Measurements from ENCODE around the gene GRIK5.

Gene GRIK5

GRCh38 chr19:41997121-41997850 is 72.7 kb downstream of the GRIK5 start (continued):
- TF ChIP-seq KLF9 (tag by site-specific recombination; IDR thresholded peaks at IDR 0.05; ENCODE audit: low read depth) (peak; percentile 38; the same call in 1 of the 2 replicates), ZNF571 (tag by site-specific recombination; IDR thresholded peaks at IDR 0.05) (no peak), HOXC10 (CRISPR knock-in tag; IDR thresholded peaks at IDR 0.05) (no peak), REPIN1 (tag by site-specific recombination; IDR thresholded peaks at IDR 0.05; ENCODE audit: low read depth) (no peak), ZNF335 (tag by site-specific recombination; conservative IDR thresholded peaks at IDR 0.05) (peak; percentile 64), SP7 (tag by site-specific recombination; IDR thresholded peaks at IDR 0.05) (peak; percentile 53), ZNF391 (tag by site-specific recombination; IDR thresholded peaks at IDR 0.05; ENCODE audit: borderline replicate concordance, low read depth) (peak; percentile 19; the same call in 1 of the 2 replicates), ZSCAN5A (tag by site-specific recombination; IDR thresholded peaks at IDR 0.05) (no peak), ZNF747 (tag by site-specific recombination; IDR thresholded peaks at IDR 0.05) (no peak), SP2 (tag by site-specific recombination; IDR thresholded peaks at IDR 0.05) (peak; percentile 55), PATZ1 (tag by site-specific recombination; IDR thresholded peaks at IDR 0.05) (peak; percentile 60), ZBTB20 (tag by site-specific recombination; IDR thresholded peaks at IDR 0.05) (peak; percentile 69), PRDM4 (tag by site-specific recombination; IDR thresholded peaks at IDR 0.05) (0 out of 2 replicates have a peak, but pooled peaks have one; percentile 8), BCL11A (tag by site-specific recombination; IDR thresholded peaks at IDR 0.05; ENCODE audit: low read depth) (no peak), ZNF366 (tag by site-specific recombination; conservative IDR thresholded peaks at IDR 0.05) (peak; percentile 82), ZNF184 (tag by site-specific recombination; IDR thresholded peaks at IDR 0.05) (no peak), ZNF138 (tag by site-specific recombination; IDR thresholded peaks at IDR 0.05; ENCODE audit: borderline replicate concordance) (no peak), ZNF514 (tag by site-specific recombination; IDR thresholded peaks at IDR 0.05) (no peak), ZSCAN30 (tag by site-specific recombination; IDR thresholded peaks at IDR 0.05) (peak; percentile 28; the same call in 1 of the 2 replicates), ATF2 (tag by site-specific recombination; IDR thresholded peaks at IDR 0.05; ENCODE audit: low read depth) (no peak), ZNF211 (tag by site-specific recombination; IDR thresholded peaks at IDR 0.05; ENCODE audit: low read depth) (no peak), ZNF433 (tag by site-specific recombination; IDR thresholded peaks at IDR 0.05; ENCODE audit: low read depth) (no peak), ZBTB26 (tag by site-specific recombination; optimal IDR thresholded peaks at IDR 0.05) (peak; percentile 55), ZNF26 (tag by site-specific recombination; IDR thresholded peaks at IDR 0.05) (no peak), YY1 (tag by site-specific recombination; IDR thresholded peaks at IDR 0.05) (no peak), KLF17 (tag by site-specific recombination; IDR thresholded peaks at IDR 0.05) (peak; percentile 79), ZIC2 (tag by site-specific recombination; IDR thresholded peaks at IDR 0.05) (no peak), MEIS1 (CRISPR knock-in tag; IDR thresholded peaks at IDR 0.05; ENCODE audit: borderline replicate concordance) (no peak), ZNF561 (tag by site-specific recombination; IDR thresholded peaks at IDR 0.05; ENCODE audit: borderline replicate concordance) (no peak)
